Right lobe of liver (tissue), 4 donors: ENCODE measurements around the gene ID2.

Source experiments
- CTCF ChIP-seq, 4 donors: fragments of 200-600 bp in 3 of 4; fragments of 450-650 bp in 1 of 4; IDR thresholded peaks; one replicate each; pipeline versions ENCODE4 v1.5.1 to v1.8.0; 2016 to 2022; ENCODE audit warnings: antibody characterized with exemption in 4 of 4, mild to moderate bottlenecking in 2 of 4
- POLR2A ChIP-seq: fragments of 450-650 bp; IDR thresholded peaks from one replicate; pipeline ENCODE4 v1.6.1; 2017; ENCODE audit warnings: antibody characterized with exemption, mild to moderate bottlenecking
- donor health status: DM: no; HTN: no; CAD: no.
- donor health status: DM: no; HTN: no; CAD: no.
- donor health status: DM: no; HTN: yes; CAD: no.

GRCh38 chr2:8636721-8637636 is 44.9 kb upstream of the ID2 start:
- TF ChIP-seq CTCF (IDR thresholded peaks at IDR 0.05): no peak
- no peak for TF ChIP-seq POLR2A
